NCI-H748 (cell line): ENCODE data around the gene BICRAL.
"Not testable (repeated sequence)": the region's sequence is repeated elsewhere in the genome, so short reads cannot be mapped to it uniquely, and the experiment has no call there.

ENCODE experiments used
- DNase-seq: peaks from one replicate; lab custom pipeline; 2025; ENCODE audit not compliant: unreplicated experiment; lab: John Stamatoyannopoulos, UW

The BICRAL gene

DNA sequence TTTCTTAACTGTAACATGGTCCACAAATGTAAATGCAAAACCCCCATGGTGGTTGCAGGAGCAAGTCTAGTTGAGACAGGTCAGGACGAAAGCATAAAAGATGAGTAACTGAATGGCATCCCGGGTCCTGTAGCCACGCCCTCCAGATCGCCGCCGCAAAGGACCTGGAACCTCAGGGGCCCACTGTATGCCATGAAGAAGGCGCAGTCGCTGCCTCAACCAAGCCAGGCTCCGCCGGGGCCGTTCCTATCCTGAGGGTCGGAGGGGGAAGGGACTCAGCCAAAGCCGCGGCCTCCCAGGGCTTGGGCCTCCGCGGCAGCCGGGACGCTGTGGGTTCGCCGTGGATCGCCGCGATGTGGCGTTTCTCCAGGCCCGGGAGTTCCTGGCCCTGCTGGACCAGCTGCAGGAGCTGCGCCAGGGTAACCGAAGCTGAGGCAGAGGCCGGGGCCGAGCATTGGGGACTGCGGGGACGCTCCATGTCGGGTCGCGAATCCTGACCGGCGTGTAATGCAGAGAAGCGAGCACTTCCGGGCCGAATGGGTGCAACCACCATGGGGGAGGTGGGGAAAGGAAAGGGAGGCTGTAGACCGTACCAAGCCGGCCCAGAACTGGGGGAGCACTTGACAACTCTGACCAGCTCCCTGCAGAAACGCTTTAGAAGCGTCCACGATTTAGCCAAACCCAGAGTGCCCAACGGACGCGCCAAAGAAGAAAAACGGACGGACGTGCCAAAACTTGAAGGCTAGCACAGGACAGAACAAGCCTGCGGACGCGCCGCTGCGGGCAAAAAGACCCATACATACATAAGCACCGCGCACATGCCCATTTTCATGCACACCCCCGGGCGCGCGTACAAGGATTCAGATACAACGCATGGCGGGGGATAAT, 108.7 kb downstream of the BICRAL start:
- peak; percentile 98 for DNase-seq

DNA sequence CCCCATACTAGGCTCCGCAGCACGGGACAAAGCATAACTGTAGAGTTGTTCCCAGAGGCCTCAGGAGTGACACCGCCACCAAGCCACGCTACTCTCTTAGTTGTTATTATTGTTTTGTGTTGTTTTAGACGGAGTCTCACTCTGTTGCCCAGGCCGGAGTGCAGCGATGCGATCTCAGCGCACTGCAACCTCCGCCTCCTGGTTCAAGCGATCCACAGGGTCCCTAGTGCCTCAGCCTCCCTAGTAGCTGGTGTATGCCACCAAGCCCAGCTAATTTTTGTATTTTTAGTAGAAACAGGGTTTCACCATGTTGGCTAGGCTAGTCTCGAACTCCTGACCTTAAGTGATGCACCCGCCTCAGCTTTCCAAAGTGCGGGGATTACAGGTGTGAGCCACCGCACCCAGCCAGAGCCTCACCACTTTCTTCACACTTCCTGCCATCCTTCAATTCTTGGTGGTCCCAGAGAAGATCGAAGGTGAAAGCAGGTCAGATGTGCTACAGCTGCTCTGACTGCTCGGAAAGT, 109.4 kb downstream of the BICRAL start:
- DNase-seq = no peak

DNA sequence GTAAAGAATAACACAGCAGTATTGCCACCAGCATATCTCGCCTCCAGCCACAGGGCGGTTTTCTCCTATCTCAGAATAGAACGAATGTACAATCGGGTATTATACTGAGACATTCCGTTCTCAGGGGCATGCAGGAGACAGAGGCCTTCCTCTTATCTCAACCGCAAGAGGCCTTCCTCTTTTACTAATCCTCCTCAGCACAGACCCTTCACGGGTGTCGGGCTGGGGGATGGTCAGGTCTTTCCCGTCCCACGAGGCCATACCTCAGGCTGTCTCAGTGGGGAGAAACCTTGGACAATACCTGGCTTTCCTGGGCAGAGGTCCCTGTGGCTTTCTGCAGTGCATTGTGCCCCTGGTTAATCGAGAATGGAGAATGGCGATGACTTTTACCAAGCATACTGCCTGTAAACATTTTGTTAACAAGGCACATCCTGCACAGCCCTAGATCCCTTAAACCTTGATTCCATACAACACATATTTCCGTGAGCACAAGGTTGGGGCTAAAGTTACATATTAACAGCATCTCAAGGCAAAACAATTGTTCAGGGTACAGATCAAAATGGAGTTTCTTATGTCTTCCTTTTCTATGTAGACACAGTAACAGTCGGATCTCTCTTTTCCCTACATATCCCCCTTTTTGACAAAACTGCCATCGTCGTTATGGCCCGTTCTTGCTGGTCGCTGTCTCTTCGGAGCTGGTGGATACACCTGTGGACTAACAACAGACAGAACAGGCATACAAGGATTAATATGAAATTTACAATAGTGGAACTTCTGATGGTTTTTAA, 112.4 kb downstream of the BICRAL start:
- DNase-seq = not testable (repeated sequence)

DNA sequence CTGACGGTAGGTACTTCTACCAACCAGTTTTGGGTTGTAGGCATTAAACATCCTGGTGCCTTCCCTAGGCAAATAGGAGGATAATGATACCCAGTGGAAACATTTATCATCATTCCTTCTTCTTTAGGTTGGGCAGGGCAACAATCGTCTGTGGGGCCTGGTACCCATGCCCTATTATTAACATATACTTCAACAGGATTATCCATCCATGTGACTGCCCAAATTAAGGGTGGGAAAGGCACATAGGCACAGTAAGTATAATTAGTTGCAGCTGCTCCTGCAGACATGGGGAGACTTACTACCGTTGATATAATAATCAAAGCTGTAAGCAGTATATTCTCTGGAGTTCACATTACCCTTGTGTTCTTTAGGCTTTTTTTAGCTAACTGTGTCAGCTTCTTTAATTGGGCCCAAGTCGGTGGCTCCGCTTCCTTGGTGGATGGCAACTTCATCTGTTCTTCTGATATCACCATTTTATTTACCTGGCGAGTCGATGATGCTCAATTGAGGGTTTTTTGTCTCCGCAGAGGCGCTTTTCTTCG, 114.4 kb downstream of the BICRAL start:
- peak; percentile 30 for DNase-seq

DNA sequence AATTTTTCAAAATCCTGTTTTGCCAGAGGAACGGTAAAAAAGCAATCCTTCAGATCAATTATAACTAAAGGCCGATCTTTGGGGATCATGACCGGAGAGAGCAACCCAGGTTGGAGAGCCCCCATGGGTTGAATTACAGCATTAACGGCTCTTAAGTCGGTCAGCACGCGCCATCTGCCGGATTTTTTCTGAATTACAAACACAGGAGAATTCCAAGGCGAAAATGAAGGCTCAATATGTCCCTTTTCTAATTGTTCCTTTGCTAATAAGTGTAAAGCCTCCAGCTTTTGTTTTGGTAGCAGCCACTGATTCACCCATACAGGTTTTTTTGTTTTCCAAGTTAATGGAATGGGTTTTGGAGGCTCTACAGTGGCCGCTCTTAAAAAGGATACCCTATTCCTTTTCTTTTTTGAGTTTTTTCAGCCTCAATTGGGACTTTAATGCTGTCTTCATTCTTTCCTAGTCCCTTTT, 117.1 kb downstream of the BICRAL start:
- peak; percentile 88 for DNase-seq

DNA sequence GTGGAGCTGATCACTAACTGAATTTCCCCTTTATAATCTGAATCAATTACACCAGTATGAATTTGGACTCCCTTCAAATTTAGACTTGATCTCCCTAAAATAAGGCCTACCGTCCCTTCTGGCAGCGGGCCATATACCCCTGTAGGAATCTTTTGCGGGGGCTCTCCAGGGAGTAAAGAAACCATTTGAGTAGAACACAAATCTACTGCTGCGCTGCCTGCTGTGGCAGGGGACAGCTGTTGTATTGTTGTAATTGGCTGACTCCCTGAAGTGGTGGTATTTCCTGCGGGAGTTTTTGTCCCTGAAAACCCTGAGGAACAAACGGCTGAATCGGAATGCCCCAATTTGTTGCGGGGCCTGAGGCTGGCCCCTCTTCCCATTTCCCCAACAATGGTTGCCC, 118.0 kb downstream of the BICRAL start:
- no peak for DNase-seq

DNA sequence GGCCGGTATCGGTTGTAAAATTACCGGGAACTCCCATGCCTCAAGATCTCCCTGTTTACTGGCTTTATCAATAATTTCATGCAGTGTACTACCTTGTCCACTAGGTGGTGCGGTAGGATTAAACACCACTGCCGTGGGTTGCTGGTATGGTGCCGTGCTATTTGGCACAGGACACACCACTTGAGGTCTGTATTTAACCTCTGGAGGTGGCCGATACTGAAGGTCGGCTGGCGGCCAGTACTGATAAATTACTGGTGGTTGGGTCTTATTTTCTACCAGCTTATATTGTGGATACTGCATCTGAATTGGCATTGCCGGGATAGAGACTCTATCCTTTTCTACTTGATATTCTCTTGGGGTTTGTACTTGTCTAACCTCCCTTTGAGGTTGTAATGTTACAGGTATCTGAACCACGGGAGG, 119.7 kb downstream of the BICRAL start:
- peak; percentile 92 for DNase-seq

DNA sequence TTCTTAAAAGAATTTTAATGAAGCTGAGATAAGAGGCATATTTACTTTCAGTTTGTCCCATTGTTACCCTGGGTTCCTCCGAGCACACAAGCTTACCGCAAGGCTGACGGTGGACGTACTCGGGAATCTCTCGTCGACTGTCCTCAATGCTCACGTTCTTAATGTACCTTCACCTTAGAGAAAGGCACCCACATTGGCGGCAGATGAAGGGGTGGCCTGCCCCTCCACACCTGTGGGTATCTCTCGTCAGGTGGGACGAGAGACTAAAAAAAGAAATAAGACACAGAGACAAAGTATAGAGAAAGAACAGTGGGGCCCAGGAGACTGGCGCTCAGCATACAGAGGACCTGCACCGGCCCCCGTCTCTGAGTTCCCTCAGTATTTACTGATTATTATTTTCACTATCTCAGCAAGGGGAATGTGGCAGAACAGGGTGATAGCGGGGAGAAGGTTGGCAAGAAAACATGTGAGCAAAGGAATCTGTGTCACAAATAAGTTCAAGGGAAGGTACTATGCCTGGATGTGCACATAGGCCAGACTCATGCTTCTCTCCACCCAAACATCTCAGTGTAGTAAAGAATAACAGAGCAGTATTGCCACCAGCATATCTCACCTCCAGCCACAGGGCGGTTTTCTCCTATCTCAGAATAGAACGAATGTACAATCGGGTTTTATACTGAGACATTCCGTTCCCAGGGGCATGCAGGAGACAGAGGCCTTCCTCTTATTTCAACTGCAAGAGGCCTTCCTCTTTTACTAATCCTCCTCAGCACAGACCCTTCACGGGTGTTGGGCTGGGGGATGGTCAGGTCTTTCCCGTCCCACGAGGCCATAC, 120.8 kb downstream of the BICRAL start:
- DNase-seq = not testable (repeated sequence)

DNA sequence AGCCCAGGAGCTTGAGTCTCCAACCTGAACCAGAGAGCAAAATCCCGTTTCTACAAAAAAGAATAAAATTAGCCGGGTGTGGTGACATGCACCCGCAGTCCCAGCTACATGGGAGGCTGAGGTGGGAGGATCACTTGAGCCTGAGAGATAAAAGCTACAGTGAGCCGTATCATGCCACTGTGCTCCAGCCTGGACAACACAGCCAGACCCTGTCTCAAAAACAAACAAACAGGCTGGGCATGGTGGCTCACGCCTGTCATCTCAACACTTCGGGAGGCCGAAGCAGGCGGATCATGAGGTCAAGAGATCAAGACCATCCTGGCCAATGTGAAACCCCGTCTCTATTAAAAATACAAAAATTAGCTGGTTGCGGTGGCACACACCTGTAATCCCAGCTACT, 122.6 kb downstream of the BICRAL start:
- DNase-seq = no peak

DNA sequence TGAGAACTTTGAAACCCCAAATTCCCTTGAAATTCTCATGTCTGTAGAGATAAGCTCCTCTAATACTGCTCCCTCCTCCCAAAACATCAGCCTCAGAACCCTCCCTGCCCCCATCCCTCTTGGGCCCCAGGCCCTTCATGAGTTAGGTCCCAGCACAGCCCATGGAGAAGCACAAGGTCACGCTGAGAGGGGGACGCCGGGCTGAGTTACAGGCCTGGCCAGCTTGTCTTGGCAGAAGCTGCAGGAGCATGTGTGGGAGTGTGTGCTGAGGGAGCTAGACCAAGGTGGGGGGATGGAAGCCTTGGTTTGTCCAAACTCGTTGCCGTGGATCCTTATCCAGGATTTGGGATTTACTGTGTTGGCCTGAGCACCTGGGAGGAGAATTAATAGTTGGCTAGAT, 125.5 kb downstream of the BICRAL start:
- DNase-seq = no peak

DNA sequence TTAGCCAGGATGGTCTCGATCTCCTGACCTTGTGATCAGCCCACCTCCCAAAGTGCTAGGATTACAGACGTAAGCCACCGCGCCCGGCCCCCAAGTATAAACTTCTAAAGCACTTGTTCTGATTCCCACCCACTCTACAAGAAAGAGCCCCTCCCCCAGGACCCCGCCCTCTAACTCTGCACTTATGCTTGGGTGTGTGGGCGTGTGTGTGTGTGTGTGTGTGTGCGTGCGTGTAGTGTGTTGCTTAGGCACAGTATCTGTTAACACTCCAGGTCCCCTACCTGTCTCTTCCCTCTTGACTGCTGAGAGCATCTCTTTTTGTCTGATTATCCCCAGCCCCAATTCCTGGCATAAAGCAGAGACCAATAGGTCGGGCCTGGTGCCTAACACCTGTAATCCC, 128.0 kb downstream of the BICRAL start:
- no peak for DNase-seq

DNA sequence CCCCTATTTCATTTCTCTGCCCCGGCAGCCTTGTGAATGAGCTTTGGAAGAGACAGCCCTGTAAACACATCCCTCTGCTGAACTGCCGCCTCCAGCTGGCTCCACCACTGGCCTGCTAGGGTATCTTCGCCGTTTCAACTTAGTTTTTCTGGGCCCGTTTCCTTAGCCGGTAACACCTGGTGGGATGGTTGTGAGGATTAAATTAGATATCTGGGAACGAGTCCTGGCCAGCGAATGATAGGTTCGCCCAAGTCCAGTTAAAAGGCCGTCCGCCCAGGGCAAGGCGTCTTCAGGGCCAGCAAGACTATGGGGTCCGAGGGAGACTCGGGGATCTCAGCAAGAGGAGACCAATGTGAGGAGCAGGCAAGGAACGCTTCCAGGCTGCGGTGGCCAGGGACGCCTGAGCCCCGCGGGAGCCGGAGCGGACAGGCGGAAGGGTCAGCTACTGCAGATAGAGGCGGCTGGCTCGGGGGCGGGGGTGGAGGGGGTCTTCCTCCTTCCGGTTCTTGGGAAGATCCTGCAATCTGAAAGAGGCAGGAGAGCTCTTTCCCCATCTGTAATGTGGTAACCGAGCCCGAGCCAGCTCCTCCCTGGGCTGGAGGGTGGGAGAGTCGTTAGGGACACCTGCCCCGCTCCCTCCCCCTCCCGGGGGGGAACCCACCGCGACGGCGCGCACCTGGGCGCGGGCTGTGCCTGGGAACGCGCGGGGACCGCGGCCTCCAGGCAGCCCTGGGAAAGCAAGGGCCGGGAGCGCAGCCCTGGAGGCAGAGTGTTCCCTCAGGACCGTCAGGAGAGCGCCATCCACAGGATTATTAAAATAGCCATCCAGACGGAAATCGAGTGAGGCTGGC, 129.5 kb downstream of the BICRAL start:
- DNase-seq = peak; percentile 32

DNA sequence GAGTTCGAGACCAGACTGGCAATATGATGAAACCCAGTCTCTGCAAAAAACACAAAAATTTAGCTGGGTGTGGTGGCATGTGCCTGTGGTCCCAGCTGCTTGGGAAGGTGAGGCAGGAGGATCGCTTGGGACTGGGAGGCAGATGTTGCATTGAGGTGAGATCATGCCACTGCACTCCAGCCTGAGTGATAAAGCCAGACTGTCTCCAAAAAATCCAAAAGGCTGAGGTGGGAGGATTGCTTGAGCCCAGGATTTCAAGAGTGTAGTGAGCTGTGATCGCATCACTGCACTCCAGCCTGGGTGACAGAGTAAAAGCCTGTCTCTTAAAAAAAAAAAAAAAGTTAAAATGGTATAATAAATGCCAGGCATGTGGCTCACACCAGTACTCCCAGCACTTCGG, 132.7 kb downstream of the BICRAL start:
- DNase-seq = no peak

DNA sequence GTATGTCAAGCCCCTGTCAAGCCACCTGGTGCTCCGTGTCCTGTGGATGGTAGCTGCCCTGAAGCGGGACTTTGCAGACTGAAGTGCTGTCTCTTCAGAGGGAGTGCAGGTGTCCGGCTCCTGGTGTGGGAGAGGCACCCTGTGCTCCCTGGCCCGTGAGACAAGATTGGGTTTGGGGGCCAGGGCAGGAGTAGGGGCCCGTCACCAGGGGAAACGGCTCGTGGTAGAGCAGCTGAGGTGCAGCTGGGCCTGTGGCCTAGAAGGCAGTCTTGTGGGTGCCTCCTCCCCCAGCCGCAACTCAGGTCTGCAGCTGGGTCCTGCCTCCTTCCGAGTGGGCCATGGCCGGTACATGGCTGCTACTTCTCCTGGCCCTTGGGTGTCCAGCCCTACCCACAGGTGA, 133.9 kb downstream of the BICRAL start, which contains the start of gene PTCRA:
TSS of gene PTCRA (plus strand) at position 322 of the 400 bp plus-strand sequence. CDS start at position 339, 17 bp downstream.
- DNase-seq = no peak

DNA sequence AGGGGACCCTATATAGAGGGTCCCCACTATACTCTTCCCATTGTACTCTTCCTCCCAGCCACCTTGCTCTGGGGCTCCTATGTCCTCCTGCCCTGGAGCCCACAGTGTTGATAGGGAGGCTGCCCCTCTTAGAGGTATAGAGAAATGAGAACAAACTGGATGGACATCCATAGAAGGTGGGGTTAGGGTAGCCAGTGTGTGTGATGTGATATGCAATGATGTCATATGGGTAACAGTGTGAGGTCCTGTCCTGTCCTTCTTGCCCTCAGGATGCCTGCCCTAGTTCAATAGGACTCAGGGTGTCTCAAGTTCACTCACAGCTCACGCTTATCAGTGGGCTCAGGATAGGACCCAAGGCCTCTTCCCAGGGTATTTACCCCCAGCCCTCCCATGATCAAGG, 134.4 kb downstream of the BICRAL start:
- DNase-seq = no peak
